GM23248 (cell line): ENCODE results near the gene DUSP16. TPM values are rescaled to one million over a fixed set of nuclear protein-coding genes. Genes with fewer than 3 reads are reported as not detected.

ENCODE experiments used
- DNase-seq: peaks from one replicate; pipeline ENCODE4 v3.0.0-alpha.2; 2015
- H2AFZ ChIP-seq: fragments of 200-600 bp; sonication (generic); 2 replicates; pipeline ENCODE4 v1.6.1; 2016; ENCODE audit warnings: antibody characterized with exemption
- H3F3A ChIP-seq: fragments of 200-600 bp; sonication (generic); 2 replicates; pipeline ENCODE4 v1.6.1; 2016; ENCODE audit warnings: mild to moderate bottlenecking, antibody characterized with exemption, mixed run types; ENCODE audit not compliant: insufficient read depth
- H3K27ac ChIP-seq: fragments of 200-600 bp; sonication (generic); 2 replicates; pipeline ENCODE4 v1.5.1; 2016; ENCODE audit warnings: mild to moderate bottlenecking
- H3K27me3 ChIP-seq: fragments of 200-600 bp; sonication (generic); replicated peaks from 2 replicates; pipeline ENCODE4 v1.6.1; 2016; ENCODE audit warnings: mild to moderate bottlenecking; ENCODE audit not compliant: insufficient read depth
- H3K36me3 ChIP-seq: fragments of 200-600 bp; sonication (generic); 2 replicates; pipeline ENCODE4 v1.6.1; 2016; ENCODE audit warnings: low read depth, mild to moderate bottlenecking
- H3K4me1 ChIP-seq: fragments of 200-600 bp; sonication (generic); 2 replicates; pipeline ENCODE4 v1.6.1; 2016; ENCODE audit warnings: mild to moderate bottlenecking; ENCODE audit not compliant: insufficient read depth
- H3K4me2 ChIP-seq: fragments of 200-600 bp; sonication (generic); one replicate; pipeline ENCODE4 v1.6.1; 2016; ENCODE audit warnings: mild to moderate bottlenecking; ENCODE audit not compliant: unreplicated experiment
- H3K4me3 ChIP-seq: fragments of 200-600 bp; sonication (generic); 2 replicates; pipeline ENCODE4 v1.5.1; 2016; ENCODE audit warnings: mild to moderate bottlenecking
- H3K79me2 ChIP-seq: fragments of 200-600 bp; sonication (generic); 2 replicates; pipeline ENCODE4 v1.6.1; 2016; ENCODE audit warnings: mild to moderate bottlenecking; ENCODE audit not compliant: insufficient read depth
- H3K9ac ChIP-seq: fragments of 200-600 bp; sonication (generic); 2 replicates; pipeline ENCODE4 v1.6.1; 2016; ENCODE audit warnings: mild to moderate bottlenecking
- H3K9me2 ChIP-seq: fragments of 200-600 bp; sonication (generic); 2 replicates; pipeline ENCODE4 v1.6.1; 2016; ENCODE audit warnings: mixed run types, mild to moderate bottlenecking, moderate library complexity; ENCODE audit not compliant: insufficient read depth
- H3K9me3 ChIP-seq: fragments of 200-600 bp; sonication (generic); one replicate; pipeline ENCODE4 v1.6.1; 2017; ENCODE audit warnings: low read depth
- H4K20me1 ChIP-seq: fragments of 200-600 bp; sonication (generic); 2 replicates; pipeline ENCODE4 v1.6.0; 2016; ENCODE audit not compliant: insufficient read depth
- EZH2 ChIP-seq: fragments of 200-600 bp; sonication (generic); IDR thresholded peaks from 2 replicates; pipeline ENCODE4 v1.6.1; 2018; ENCODE audit warnings: antibody characterized with exemption, mild to moderate bottlenecking; ENCODE audit not compliant: insufficient read depth, poor library complexity, severe bottlenecking
- EZH2phosphoT487 ChIP-seq: fragments of 200-600 bp; sonication (generic); IDR thresholded peaks from 2 replicates; pipeline ENCODE4 v1.6.1; 2018; ENCODE audit warnings: antibody characterized with exemption, moderate library complexity, mild to moderate bottlenecking, low read depth; ENCODE audit not compliant: insufficient read depth
- WGBS, 2 experiments: methylation state at CpG; one replicate each; pipeline ENCODE4 v1.1.6; 2015 to 2017; ENCODE audit warnings: low lambda C conversion rate in 2 of 2, low coverage in 1 of 2; ENCODE audit errors: missing lambda C conversion rate in 2 of 2; 5-methylcytosine and 5-hydroxymethylcytosine counted together
- in situ Hi-C: fragments of 300-500 bp; cut with MboI; formaldehyde crosslinking; loops from 2 replicates; pipeline ENCODE4 v1.15.0; 2020
- polyA plus RNA-seq: library from polyadenylated mRNA; unstranded; fragments of >200 nt; fragmentation: Nextera tagmentation; extraction: Ambion mirVana; gene quantifications from 2 replicates; pipeline ENCODE4 v1.2.1, GENCODE V29; 2016
- total RNA-seq: library from RNA; depleted of rRNA; stranded (reverse); fragments of >200 nt; shearing (Covaris generic); gene quantifications from 2 replicates; pipeline ENCODE4 v1.2.3, GENCODE V29; 2014

DUSP16 gene
- total and polyA plus RNA-seq, 2 experiments from 2014 or later = 1.1 to 2.8 TPM

DNA sequence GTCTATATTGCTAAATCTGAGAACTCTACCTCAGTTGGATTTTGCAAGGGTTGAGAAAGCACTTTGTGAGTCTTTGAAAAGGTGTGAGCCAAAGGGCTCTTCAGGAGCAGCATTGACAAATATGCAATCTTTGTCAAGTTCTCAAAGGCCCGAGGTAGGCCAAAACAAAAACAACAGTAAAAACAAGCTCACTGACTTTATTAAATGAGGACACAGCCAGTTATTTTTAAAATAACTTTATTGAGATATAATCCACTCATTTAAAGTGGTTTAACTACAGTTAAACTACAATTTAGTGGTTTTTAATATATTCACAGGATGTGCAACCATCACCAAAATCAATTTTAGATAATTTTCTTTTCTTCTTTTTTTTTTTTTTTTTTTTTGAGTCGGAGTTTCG is 47.0 kb upstream of the DUSP16 start:
- no peaks in the 10 kb centered on the region for H3K9me3 ChIP-seq
- TF ChIP-seq EZH2 (no peak), EZH2phosphoT487 (no peak)
- in situ Hi-C loops = no loop called here
- WGBS, 2 experiments = 95 to 97% methylated on average over 1 to 3 of the region's 3 CpGs
- H3K9me2 ChIP-seq = no peaks in the 10 kb centered on the region; the same call in 1 of the 2 replicates
- no peaks in the 10 kb centered on the region for H4K20me1 ChIP-seq
- no peak overlapping the region for H3K4me3 ChIP-seq
- H3K36me3 ChIP-seq = no peaks in the 10 kb centered on the region
- no peak overlapping the region for H2AFZ ChIP-seq
- DNase-seq = no peak
- peaks cover 26% of the 10 kb centered on the region for H3K4me1 ChIP-seq
- H3K9ac ChIP-seq = no peak overlapping the region
- H3F3A ChIP-seq = peaks cover 15% of the 10 kb centered on the region
- no peak overlapping the region for H3K4me2 ChIP-seq
- H3K27me3 ChIP-seq = no peaks in the 10 kb centered on the region
- no peak overlapping the region for H3K27ac ChIP-seq
- peaks cover 22% of the 10 kb centered on the region for H3K79me2 ChIP-seq

- in situ Hi-C loops = no loop called here
- TF ChIP-seq EZH2 (no peak), EZH2phosphoT487 (no peak)
- H3K36me3 ChIP-seq = no peaks in the 10 kb centered on the region
- H3K9me3 ChIP-seq = no peaks in the 10 kb centered on the region
- 52 to 65% methylated on average over 1 of the region's 1 CpG for WGBS, 2 experiments
- H3K4me3 ChIP-seq = no peak overlapping the region
- H3K4me2 ChIP-seq = no peak overlapping the region
- H3K79me2 ChIP-seq = peaks cover 10% of the 10 kb centered on the region
- H4K20me1 ChIP-seq = no peaks in the 10 kb centered on the region
- H2AFZ ChIP-seq = no peak overlapping the region
- peaks cover 25% of the 10 kb centered on the region for H3K4me1 ChIP-seq
- peaks cover 15% of the 10 kb centered on the region for H3F3A ChIP-seq
- H3K9me2 ChIP-seq = no peaks in the 10 kb centered on the region; the same call in 1 of the 2 replicates
- no peaks in the 10 kb centered on the region for H3K27me3 ChIP-seq
- DNase-seq = no peak
- H3K27ac ChIP-seq = no peak overlapping the region
- no peak overlapping the region for H3K9ac ChIP-seq
These were observed 45.9 kb upstream of the DUSP16 start for GRCh38 chr12:12608557-12608957.

- H3K27me3 ChIP-seq = no peaks in the 10 kb centered on the region
- WGBS, 2 experiments = 53 to 56% methylated on average over 7 of the region's 7 CpGs
- no peaks in the 10 kb centered on the region for H3K9me3 ChIP-seq
- in situ Hi-C loops = no loop called here
- H3K27ac ChIP-seq = no peak overlapping the region; the same call in 1 of the 2 replicates
- peak overlapping the region; percentile 70 for H2AFZ ChIP-seq
- no peaks in the 10 kb centered on the region for H3K36me3 ChIP-seq
- peak overlapping the region; percentile 52 for H3K4me2 ChIP-seq
- peak; percentile 65 for DNase-seq
- TF ChIP-seq EZH2phosphoT487 = no peak
- TF ChIP-seq EZH2 = no peak
- H4K20me1 ChIP-seq = no peaks in the 10 kb centered on the region
- H3F3A ChIP-seq = peaks cover 9% of the 10 kb centered on the region; the same call in 1 of the 2 replicates
- H3K4me1 ChIP-seq = peaks cover 14% of the 10 kb centered on the region
- no peak overlapping the region for H3K9ac ChIP-seq
- H3K9me2 ChIP-seq = no peaks in the 10 kb centered on the region; the same call in 1 of the 2 replicates
- H3K79me2 ChIP-seq = no peaks in the 10 kb centered on the region
- H3K4me3 ChIP-seq = no peak overlapping the region
These were observed 44.3 kb upstream of the DUSP16 start for GRCh38 chr12:12606781-12607589.

GRCh38 chr12:12604740-12605139 is 42.1 kb upstream of the DUSP16 start:
- H3K27me3 ChIP-seq = no peaks in the 10 kb centered on the region
- no peaks in the 10 kb centered on the region for H3F3A ChIP-seq
- no peaks in the 10 kb centered on the region for H4K20me1 ChIP-seq
- H3K4me2 ChIP-seq = no peak overlapping the region
- no peak overlapping the region for H3K9ac ChIP-seq
- H3K36me3 ChIP-seq = no peaks in the 10 kb centered on the region
- TF ChIP-seq EZH2 (no peak), EZH2phosphoT487 (no peak)
- DNase-seq = no peak
- H3K4me3 ChIP-seq = no peak overlapping the region
- no peak overlapping the region for H3K27ac ChIP-seq
- H3K9me3 ChIP-seq = no peaks in the 10 kb centered on the region
- no peaks in the 10 kb centered on the region for H3K79me2 ChIP-seq
- 64 to 70% methylated on average over 5 of the region's 5 CpGs for WGBS, 2 experiments
- in situ Hi-C loops = no loop called here
- no peaks in the 10 kb centered on the region for H3K9me2 ChIP-seq
- H2AFZ ChIP-seq = no peak overlapping the region
- H3K4me1 ChIP-seq = peaks cover 10% of the 10 kb centered on the region
